ENCODE measurements around the gene ECHDC3. TPM values are rescaled to one million over a fixed set of nuclear protein-coding genes. Genes with fewer than 3 reads are reported as not detected.

Gene ECHDC3
- polyA plus RNA-seq, 2 of the 4 experiments (the other 2 are of a cell fraction): 6.0 to 6.1 TPM

DNA sequence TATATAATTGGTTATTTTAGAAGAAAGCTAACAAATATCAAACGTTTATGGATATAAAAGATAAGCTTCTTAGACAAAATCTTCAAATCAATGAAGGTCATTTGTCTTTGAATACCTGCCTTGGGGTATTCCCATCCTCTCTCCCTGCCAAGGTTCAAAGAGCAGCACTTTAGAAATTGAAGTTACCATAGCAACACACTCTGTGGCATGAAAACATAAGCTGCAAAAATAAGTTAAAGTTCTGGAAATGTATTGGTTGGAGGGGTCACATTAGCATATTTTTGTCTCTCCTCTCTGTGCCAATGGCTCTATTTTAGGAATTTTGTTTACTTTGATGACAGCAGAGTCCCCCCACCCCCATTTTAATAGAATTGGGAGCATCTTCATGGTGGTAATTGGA, 12.0 kb downstream of the ECHDC3 start:
- POLR2A ChIA-PET: interaction anchor here (0.5 kb wide), 1 partner anchor 42 kb away, joined by 3 read pairs; no protein-coding TSS in a partner anchor
- no peak for FAIRE-seq
- TF ChIP-seq POLR2A (IDR thresholded peaks at IDR 0.05; ENCODE audit: low read length) (no peak), SMC3 (IDR thresholded peaks at IDR 0.05) (no peak), HEYL (CRISPR knock-in tag; IDR thresholded peaks at IDR 0.05) (no peak), NPAS2 (CRISPR knock-in tag; IDR thresholded peaks at IDR 0.05; ENCODE audit: borderline replicate concordance) (no peak), HMGXB4 (CRISPR knock-in tag; IDR thresholded peaks at IDR 0.05; ENCODE audit: borderline replicate concordance) (no peak), TFCP2L1 (CRISPR knock-in tag; IDR thresholded peaks at IDR 0.05) (no peak), RFX5 (IDR thresholded peaks at IDR 0.05) (no peak)
- Histone ChIP-seq H3K4me2 (no peak overlapping the region), H3K9me3 (no peaks in the 10 kb centered on the region), H3K4me1 (no peaks in the 10 kb centered on the region), H3K4me3 (no peak overlapping the region), H3K27ac (no peak overlapping the region)
- CTCF ChIA-PET: interaction anchor here (1.7 to 7.9 kb wide), 3 partner anchors 29 to 330 kb away, joined by 7 to 146 read pairs (median 8); no protein-coding TSS in a partner anchor
- no peak for DNase-seq (ENCODE audit: low read depth in 1 of 2, low spot score in 1 of 2)
- ATAC-seq: no peak
- 0% methylated on average over 1 of the region's 1 CpG for WGBS (ENCODE audit: missing lambda C conversion rate)

DNA sequence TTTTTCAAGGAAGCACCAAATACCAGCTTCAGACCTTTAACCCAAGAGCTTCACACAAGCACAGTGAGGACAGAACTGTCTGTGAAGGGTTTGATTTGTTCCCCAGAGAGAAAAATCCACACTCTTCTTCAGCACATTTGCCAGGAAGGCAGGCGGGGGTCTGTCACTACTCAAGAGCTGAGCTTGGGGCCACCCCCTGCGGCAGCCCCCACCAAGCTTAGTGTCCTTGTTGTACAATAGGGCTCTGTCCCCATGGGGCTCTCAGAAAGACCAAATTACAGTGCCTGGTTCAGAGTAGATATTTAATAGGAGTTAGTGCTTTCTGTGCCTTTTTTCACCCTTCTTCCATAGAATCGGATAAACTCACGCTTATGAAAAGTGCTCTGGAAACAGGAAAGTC, 12.4 kb downstream of the ECHDC3 start:
- ChIA-PET CTCF (interaction anchor here (1.7 to 7.9 kb wide), 3 partner anchors 30 to 330 kb away, joined by 7 to 146 read pairs (median 8); no protein-coding TSS in a partner anchor), POLR2A (interaction anchor here (0.5 kb wide), 1 partner anchor 41 kb away, joined by 3 read pairs; no protein-coding TSS in a partner anchor)
- Histone ChIP-seq H3K27ac (no peak overlapping the region), H3K4me2 (no peak overlapping the region), H3K9me3 (no peaks in the 10 kb centered on the region), H3K4me1 (no peaks in the 10 kb centered on the region), H3K4me3 (no peak overlapping the region)
- FAIRE-seq (no peak), DNase-seq (ENCODE audit: low read depth in 1 of 2, low spot score in 1 of 2) (no peak), ATAC-seq (no peak)
- WGBS (ENCODE audit: missing lambda C conversion rate): 92% methylated on average over 4 of the region's 4 CpGs
- TF ChIP-seq RARB (CRISPR knock-in tag; IDR thresholded peaks at IDR 0.05): no peak
- no peak for TF ChIP-seq HMGXB4 (CRISPR knock-in tag; IDR thresholded peaks at IDR 0.05; ENCODE audit: borderline replicate concordance)
- TF ChIP-seq RAD21 (conservative IDR thresholded peaks at IDR 0.05 in 1 of 2, IDR thresholded peaks at IDR 0.05 in 1 of 2): no peak
- TF ChIP-seq CHD4 (IDR thresholded peaks at IDR 0.05; ENCODE audit: borderline replicate concordance): no peak
- no peak for TF ChIP-seq MAFK (IDR thresholded peaks at IDR 0.05; ENCODE audit: partially characterized antibody)
- no peak for TF ChIP-seq CBX8 (IDR thresholded peaks at IDR 0.05)
- TF ChIP-seq, protein P1, sequence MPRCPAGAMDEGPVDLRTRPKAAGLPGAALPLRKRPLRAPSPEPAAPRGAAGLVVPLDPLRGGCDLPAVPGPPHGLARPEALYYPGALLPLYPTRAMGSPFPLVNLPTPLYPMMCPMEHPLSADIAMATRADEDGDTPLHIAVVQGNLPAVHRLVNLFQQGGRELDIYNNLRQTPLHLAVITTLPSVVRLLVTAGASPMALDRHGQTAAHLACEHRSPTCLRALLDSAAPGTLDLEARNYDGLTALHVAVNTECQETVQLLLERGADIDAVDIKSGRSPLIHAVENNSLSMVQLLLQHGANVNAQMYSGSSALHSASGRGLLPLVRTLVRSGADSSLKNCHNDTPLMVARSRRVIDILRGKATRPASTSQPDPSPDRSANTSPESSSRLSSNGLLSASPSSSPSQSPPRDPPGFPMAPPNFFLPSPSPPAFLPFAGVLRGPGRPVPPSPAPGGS (IDR thresholded peaks at IDR 0.05): no peak
- TF ChIP-seq FOSL2 (IDR thresholded peaks at IDR 0.05): no peak
- no peak for TF ChIP-seq FOSL2 (CRISPR knock-in tag; IDR thresholded peaks at IDR 0.05)
- no peak for TF ChIP-seq ESRRA (IDR thresholded peaks at IDR 0.05; ENCODE audit: borderline replicate concordance, low read length)
- no peak for TF ChIP-seq PBX3 (IDR thresholded peaks at IDR 0.05)
- TF ChIP-seq, protein P2, sequence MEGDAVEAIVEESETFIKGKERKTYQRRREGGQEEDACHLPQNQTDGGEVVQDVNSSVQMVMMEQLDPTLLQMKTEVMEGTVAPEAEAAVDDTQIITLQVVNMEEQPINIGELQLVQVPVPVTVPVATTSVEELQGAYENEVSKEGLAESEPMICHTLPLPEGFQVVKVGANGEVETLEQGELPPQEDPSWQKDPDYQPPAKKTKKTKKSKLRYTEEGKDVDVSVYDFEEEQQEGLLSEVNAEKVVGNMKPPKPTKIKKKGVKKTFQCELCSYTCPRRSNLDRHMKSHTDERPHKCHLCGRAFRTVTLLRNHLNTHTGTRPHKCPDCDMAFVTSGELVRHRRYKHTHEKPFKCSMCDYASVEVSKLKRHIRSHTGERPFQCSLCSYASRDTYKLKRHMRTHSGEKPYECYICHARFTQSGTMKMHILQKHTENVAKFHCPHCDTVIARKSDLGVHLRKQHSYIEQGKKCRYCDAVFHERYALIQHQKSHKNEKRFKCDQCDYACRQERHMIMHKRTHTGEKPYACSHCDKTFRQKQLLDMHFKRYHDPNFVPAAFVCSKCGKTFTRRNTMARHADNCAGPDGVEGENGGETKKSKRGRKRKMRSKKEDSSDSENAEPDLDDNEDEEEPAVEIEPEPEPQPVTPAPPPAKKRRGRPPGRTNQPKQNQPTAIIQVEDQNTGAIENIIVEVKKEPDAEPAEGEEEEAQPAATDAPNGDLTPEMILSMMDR (IDR thresholded peaks at IDR 0.05): no peak
- no peak for TF ChIP-seq POLR2A (IDR thresholded peaks at IDR 0.05; ENCODE audit: low read length)
- no peak for TF ChIP-seq E2F6 (IDR thresholded peaks at IDR 0.05; ENCODE audit: borderline replicate concordance, low read depth)
- no peak for TF ChIP-seq HOXB5 (CRISPR knock-in tag; IDR thresholded peaks at IDR 0.05)
